Limb (tissue), 2 donors: ENCODE measurements around the gene RAB3B.
"Not testable (repeated sequence)": the region's sequence is repeated elsewhere in the genome, so short reads cannot be mapped to it uniquely, and the experiment has no call there.

Experiments used
- DNase-seq, 2 donors: peaks; one replicate each; pipeline ENCODE4 v3.0.0-alpha.2; 2016; ENCODE audit errors: extremely low spot score in 2 of 2

RAB3B gene, protein sequence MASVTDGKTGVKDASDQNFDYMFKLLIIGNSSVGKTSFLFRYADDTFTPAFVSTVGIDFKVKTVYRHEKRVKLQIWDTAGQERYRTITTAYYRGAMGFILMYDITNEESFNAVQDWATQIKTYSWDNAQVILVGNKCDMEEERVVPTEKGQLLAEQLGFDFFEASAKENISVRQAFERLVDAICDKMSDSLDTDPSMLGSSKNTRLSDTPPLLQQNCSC

DNA sequence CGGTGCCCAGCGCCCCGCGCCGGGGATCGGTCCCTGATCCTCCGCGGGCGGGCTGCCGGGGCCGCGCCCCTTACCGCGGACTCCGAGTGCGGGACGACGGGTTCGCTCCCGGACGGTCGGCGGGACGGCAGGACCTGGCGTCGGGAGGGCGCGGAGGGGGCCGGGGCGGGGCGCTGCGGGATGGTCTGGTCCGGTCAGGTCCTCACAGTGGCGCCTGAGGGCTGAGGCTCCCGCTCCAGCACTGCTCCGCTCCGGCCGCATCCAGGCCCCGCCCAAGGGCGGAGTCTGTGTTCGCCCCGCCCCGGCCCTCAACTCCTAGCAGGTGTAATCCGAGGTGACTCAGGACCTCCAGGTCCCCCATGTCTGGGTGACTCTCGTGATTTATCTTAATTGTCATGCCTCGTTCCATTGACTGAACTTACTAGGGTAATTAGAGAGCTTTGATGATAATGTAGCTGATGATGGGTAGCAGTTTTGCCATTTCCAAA, at the start of gene RAB3B:
Gene RAB3B, minus strand, starts transcription at position 223 of the 488 bp plus-strand sequence. CDS start 13,583 bp downstream, outside the sequence.
- DNase-seq = peak in 1 of 2 donors; percentile 82

DNA sequence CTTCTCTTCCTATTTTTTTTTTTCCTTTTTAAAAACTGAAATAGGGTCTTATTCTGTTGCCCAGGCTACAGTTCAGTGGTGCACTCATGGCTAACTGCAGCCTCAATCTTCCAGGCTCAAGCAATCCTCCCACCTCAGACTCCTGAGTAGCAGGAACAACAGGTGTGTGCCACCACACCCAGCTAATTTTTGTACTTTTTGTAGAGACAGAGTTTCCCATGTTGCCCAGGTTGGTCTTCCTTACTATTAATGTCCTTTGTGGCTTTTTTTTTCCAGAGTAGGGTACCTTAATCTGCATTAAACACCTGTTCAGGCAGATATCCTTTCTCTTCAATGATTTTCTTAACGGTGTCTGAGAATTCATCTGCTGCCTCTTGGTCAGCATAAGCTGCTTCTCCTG, 47.4 kb upstream of the RAB3B start:
- DNase-seq = no peak

DNA sequence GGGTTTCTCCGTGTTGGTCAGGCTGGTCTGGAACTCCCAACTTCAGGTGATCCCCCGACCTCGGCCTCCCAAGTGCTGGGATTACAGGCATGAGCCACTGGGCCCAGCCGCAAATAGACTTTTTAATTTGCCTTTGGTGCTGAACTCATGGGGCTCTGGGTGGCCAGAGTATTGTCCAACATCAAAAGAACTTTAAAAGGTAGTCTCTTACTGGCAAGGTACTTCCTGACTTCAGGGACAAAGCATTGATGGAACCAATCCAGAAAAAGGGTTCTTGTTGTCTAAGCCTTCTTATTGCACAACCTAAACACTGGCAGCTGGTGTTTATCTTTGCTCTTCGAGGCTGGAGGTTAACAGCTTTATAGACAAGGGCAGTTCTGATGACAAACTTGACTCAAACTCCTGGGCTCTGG, 46.9 kb upstream of the RAB3B start:
- DNase-seq = no peak

DNA sequence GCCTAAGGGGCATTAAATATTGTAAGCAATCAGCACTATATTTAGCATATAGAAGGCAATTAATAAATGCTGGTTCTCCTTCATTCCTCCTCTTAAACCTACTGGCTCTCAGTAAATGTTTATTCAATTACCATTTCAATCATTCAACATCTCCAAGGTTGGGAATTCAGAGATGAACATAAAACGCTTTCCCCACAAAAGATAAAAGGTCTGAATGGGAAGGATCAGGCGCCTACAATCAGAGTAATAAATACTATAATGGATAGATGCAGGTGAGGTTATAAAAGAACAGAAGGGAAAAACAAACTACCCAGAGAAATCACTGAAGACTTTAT, 43.5 kb upstream of the RAB3B start:
- DNase-seq = no peak

DNA sequence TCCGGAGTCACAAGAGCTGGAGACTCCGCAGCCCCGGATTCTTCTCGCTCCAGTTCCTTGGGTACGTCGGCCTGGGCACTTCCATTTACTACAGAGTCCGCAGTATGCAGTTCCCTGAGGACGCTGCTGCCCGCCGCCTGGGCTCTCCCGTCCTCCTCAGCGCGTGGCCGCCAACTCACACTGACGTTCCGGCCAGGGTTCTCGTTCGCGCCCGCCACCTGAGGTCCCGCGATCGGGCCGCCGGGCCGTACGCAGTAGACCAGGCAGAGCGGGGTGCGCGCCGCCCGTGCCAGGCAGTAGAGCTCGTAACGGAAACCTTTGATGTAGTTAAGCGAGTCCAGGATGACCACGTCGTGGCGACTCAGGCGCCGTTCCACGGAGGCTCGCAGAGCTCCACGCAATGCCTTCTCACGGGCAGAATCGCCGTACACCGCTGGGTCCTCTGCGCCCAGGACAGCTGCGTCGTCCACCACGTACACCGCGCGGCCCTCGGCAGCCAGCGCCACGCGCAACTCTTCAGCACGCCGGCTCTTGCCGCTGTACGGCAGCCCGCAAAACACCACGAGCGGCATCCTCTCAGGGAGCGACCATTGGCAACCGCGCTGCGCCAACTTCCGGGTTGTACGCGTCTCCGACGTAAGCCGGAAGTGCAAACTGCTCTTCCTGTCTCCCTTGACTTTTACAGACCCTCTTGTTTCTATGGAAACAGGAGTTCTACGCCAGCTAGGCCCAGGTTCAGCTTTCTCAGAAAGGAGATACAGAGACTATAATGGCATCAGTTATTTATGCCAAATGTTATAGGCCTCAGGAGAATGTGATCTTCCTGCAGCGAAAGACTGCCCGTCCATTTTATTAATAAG, 42.9 kb upstream of the RAB3B start, which contains the start of gene KTI12:
Gene KTI12, minus strand, starts transcription at position 621 of the 860 bp plus-strand sequence. Its CDS starts 49 bp downstream, at position 572.
- DNase-seq = peak; percentile 90 to 93

DNA sequence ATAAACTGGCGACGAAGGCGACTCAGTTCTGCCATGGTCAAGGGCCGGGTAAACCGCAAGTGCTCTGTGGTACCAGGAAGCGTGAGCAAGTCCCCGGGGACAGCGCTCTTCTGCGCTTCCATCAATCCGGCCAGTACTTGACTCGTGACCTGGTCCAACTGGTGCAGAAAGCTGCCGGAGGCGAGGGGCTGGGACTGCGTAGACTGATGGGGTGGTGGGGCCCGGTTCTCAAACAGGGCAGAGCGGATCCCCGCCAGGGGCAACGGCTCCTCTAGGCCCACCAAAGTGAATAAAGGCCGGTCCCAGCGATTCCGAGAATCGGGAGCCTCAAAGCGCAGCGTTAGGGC, 42.3 kb upstream of the RAB3B start:
- peak; percentile 5 to 48 for DNase-seq

DNA sequence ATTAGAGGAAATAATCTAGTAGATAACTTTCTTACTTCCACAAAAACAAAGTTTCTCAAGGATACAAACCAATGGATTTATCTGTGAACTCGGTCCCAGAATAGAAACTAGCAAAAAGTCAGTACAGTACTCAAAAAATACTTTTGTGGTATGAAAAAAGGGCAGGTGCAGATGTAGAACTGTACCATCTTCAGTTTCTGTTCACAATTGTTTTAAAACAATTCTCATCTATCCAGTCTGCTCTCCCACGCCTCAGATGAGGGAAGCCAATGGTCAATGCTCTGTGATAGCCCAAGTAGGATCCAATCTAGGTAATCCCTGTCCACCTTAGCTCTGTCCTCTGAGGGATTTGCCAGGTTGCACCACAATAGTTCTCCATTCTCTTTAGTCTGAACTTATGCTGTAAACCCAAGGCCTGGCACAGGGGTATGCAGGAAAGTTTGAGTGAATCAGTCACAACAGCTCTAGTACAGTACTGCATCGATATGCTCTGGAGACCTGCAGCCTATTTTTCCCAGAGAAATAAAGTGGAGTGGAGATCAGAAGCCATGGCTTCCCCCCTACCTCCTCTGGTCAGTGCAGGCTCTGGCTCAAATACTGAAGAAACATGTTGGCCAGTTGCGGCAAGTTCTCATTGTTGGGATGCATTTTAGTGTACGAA, 41.8 kb upstream of the RAB3B start:
- no peak for DNase-seq

DNA sequence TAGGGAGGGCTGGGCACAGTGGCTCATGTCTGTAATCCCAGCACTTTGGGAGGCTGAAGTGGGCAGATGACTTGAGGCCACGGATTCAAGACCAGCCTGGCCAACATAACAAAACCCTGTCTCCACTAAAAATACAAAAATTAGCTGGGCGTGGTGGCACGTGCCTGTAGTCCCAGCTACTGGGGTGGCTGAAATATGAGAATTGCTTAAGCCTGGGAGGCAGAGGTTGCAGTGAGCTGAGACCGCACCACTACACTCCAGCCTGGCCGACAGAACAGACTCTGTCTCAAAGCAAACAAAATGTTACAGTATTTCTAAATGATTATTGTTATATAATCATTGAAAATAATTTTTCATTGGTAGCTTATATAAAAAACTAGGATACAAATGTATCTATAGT, 38.3 kb upstream of the RAB3B start:
- not testable (repeated sequence) for DNase-seq

DNA sequence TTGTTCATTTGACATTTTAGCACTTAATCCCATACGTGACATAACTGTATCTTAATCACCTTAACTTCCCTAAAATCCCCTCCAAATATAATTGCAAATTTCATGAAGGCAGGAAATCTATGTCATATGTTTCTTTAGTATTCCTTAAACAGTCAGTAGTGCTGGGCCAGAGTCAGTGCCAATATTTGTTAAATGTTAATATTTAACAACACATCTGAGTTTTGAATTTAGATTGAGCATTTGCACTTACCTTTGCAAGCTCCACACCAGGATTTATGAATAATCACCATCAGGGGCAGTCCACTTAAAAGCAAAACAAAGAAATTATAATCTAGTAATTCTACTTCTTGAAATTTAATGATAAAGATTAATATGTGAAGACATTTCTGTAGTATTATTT, 37.8 kb upstream of the RAB3B start:
- no peak for DNase-seq

DNA sequence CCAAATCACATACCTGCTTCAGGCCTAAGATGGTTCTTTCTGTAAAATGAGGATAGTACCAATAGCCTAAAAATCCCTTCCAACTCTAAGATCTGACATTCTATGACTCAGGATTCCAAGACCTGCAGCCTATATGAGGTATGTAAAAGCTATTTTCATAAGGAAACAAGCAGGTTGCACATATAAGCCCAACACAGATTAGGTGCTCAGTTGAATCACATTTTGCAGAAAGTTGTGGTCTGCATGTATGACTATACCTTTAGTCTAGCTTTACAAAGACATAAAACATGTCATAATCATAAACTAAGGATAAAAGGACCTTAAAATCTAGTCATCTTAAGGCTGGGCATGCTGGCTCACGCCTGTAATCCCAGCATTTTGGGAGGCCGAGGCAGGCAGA, 35.8 kb upstream of the RAB3B start:
- no peak for DNase-seq

DNA sequence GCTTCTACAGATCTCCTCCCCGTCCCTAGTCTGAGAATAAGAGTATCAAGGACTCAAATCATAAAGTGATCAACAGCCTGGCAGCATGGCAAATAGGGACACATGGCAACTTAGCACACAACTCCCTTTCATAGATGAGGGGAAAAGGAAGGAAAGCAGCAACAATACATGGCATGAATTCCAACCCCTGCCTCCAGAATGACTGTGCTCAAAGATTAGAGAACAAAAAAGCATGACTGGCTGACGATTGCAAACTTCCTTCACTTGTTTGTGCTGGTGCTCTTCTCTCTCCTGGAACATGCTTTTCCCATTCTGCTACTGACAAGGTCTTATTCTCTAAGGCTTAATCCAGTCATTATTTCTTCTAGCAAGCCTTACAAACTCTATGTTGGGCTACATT, 31.6 kb upstream of the RAB3B start:
- no peak for DNase-seq

DNA sequence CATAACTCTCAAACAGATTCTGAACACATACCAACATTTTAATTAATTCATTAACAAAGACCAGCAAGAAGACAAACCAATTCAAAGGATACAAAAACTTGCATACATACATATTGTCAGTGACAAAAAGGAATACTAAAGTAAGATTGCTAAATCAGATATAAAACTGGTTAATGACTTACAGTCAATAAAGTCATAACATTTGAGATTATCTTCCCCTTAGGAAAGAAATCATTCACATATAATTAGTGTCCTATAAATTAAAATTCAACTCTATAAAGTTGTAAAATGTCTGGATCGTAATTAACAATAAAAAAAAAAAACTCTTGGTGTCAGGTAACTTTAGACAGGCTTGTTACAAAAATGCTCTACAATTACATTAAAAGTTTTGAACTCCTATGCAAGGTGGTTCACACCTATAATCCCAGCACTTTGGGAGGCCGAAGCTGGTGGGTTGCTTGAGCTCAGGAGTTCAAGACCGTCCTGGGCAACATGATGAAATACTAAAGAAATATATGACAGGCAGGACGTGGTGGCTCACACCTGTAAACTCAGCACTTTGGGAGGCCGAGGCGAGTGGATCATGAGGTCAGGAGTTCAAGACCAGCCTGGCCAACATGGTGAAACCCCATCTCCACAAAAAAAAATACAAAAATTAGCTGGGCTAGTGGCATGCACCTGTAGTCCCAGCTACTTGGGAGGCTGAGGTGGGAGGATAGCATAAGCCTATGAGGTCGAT, 17.7 kb upstream of the RAB3B start:
- no peak for DNase-seq

DNA sequence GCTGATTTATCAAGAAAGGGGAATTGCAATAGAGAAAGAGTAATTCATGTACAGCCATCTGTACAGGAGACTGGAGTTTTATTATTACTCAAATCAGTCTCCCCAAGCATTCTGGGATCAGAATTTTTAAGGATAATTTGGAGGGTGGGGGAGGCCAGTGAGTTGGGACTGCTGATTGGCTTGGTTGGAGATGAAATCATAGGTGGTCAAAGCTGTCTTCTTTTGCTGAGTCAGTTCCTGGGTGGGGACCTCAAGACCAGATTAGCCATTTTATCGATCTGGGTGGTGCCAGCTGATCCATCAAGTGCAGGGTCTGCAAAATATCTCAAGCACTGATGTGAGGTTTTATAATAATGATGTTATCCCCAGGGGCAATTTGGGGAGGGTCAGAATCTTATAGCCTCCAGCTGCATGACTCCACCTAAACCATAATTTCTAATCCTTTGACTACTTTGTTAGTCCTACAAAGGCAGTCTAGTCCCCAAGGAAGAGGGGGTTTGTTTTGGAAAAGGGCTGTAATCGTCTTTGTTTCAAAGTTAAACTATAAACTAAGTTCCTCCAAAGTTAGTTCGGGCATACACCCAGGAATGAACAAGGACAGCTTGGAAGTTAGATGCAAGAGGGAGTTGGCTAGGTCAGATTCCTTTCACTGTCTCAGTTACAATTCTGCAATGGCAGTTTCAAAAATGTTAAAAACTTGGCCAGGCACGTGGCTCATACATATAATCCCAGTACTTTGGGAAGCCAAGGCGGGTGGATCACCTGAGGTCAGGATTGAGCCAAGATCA, 16.9 kb upstream of the RAB3B start:
- no peak for DNase-seq

DNA sequence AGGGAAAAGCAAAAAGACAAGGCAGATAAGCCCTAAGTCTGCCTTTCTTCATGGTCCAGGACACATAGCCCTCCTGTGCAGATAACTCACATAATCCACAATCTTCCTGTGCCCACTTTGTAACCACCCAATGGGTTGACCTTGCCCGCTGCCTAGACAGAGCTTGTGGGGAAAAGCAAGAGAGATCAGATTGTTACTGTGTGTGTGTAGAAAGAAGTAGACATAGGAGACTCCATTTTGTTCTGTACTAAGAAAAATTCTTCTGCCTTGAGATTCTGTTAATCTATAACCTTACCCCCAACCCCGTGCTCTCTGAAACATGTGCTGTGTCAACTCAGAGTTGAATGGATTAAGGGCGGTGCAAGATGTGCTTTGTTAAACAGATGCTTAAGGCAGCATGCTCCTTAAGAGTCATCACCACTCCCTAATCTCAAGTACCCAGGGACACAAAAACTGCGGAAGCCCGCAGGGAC, 15.6 kb upstream of the RAB3B start:
- not testable (repeated sequence) for DNase-seq

DNA sequence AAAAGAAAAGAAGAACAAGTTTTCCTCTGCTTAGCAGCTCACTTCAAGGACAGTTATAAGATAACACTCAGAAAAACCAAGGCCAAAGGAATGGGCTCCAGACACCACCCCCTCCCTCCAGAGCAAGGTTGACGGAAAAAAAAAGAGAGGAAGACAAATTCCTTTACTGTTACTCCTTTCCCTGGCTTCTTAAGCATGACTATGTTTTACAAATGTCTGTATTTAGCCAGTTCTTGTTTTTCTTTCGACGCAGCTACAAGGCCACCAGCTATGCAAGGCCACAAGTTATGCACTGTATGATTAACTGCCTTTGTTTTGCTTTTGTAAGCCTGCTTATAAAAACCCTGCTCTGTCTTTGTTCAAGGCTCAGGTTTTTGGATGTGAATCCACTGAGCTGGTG, 15.0 kb upstream of the RAB3B start:
- DNase-seq = not testable (repeated sequence)

DNA sequence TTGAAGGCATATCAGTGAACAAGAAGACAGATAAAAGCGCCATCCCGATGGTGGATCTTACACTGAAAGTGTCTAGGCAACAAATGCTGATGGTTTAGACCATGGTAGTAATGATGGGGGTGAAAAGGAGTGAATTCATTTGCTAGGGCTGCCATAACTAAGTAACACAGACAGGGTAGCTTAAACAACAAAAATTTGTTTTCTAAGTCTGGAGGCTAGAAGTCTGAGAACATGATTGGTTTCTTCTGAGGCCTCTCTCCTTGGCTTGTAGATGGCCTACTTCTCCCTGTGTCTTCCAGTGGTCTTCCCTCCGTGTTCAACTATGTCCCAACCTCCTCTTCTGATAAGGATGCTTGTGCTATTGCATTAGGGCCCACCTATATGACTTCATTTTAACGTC, 13.4 kb upstream of the RAB3B start:
- no peak for DNase-seq

DNA sequence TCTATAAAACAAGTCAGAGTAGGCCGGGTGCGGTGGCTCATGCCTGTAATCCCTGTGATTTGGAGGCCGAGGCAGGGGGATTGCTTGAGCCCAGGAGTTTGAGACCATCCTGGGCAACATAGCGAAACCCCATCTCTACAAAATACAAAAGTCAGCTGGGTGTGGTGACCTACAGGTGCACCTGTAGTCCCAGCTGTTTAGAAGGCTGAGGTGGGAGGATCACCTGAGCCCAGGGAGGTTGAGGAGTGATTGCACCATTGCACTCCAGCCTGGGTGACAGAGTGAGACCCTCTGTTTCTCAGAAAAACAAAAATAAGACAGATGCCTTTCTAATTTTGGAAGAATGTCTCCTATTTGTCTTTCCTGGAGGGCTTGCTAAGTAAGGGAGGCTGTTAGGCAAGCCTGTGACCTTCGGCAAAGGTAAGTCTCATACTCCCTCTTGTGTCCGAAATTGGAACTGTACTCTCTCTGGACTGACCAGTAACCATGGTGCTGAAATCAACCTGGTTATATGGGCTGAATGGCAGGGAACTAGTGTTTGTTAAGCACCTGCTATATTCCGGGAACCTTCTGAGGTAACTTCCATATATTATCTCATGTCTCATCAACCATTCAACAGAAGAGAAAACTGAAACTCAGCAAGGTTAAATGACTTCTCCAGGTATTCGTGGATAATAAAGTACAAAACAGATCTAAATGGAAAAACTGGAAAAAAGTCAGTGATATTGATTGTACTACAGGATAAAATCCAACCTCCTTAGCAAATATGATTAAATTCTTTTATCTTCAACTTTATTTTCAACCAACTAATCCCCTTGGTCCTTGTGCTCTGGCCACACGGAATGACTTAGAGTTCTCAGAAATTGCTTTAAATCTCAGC, 11.8 kb upstream of the RAB3B start:
- DNase-seq = peak; percentile 47 to 82

DNA sequence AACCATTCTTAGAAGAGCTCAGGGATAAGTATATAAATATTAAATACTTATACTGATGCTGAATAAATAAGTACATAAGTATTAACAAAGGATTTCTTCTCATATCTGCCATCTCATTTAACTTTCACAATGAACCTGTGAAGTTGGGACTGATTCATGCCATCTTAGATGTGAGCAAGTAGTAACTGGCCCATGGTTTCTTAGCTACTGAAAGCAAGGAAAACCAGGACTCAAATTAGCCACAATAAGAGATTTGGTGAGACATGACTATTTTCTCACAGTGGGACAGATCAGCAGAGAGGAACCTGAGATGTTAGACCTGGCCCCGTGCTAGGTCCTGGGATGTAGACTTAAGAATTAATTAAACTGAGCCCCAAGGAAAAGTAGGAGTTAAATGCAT, 8.2 kb upstream of the RAB3B start:
- DNase-seq = no peak

DNA sequence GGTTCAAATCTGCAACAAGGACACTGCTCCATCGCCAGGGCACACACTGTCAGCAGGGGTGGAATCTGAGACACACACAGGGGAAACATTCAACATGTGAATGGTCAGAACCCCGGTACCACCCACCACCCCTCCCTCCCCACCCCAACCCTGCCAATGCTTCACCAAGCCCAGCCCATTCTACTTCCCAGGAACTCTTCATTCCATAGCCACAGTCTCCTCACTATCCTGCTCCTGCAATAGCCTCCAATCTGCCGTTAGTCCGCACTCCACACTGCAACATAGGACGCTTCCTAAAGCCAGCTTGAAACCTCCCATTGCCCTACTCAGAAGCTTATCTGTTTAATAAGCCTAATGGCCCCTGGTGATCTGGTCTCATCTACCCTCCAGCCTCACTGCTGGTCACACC, 7.5 kb upstream of the RAB3B start:
- DNase-seq = no peak
